ENCODE data around the gene SLC25A23.
"Not testable (repeated sequence)": the region's sequence is repeated elsewhere in the genome, so short reads cannot be mapped to it uniquely, and the experiment has no call there.

Gene SLC25A23

GRCh38 chr19:6459262-6460098 lies at the start of gene SLC25A23:
Gene SLC25A23 (minus strand): TSS chr19:6459792. CDS start chr19:6459628, 164 bp downstream.
- DNase-seq: peak; percentile 31

GRCh38 chr19:6508028-6508771 lies 48.6 kb upstream of the SLC25A23 start:
- not testable (repeated sequence) for DNase-seq

GRCh38 chr19:6503407-6504201 lies 44.0 kb upstream of the SLC25A23 start:
- no peak for DNase-seq

GRCh38 chr19:6501740-6502648 lies 42.4 kb upstream of the SLC25A23 start, which contains the start of gene TUBB4A:
Gene TUBB4A (minus strand): TSS chr19:6502309. CDS start chr19:6502212, 97 bp downstream.
- no peak for DNase-seq

GRCh38 chr19:6500837-6501739 lies 41.5 kb upstream of the SLC25A23 start:
- no peak for DNase-seq

- no peak for DNase-seq
Measured at GRCh38 chr19:6499052-6499790, 39.6 kb upstream of the SLC25A23 start.

GRCh38 chr19:6498294-6499036 lies 38.9 kb upstream of the SLC25A23 start:
- DNase-seq: no peak

GRCh38 chr19:6495947-6496346 lies 36.4 kb upstream of the SLC25A23 start:
- no peak for DNase-seq

GRCh38 chr19:6494438-6495036 lies 34.9 kb upstream of the SLC25A23 start:
- no peak for DNase-seq

- DNase-seq: no peak
Measured at GRCh38 chr19:6491802-6492592, 32.4 kb upstream of the SLC25A23 start.

- DNase-seq: no peak
Measured at GRCh38 chr19:6490134-6490533, 30.5 kb upstream of the SLC25A23 start.

GRCh38 chr19:6489278-6490061 lies 29.9 kb upstream of the SLC25A23 start:
- DNase-seq: no peak

GRCh38 chr19:6484831-6485230 lies 25.2 kb upstream of the SLC25A23 start:
- DNase-seq: no peak

GRCh38 chr19:6484230-6484629 lies 24.6 kb upstream of the SLC25A23 start:
- no peak for DNase-seq

- DNase-seq: no peak
Measured at GRCh38 chr19:6483235-6483634, 23.6 kb upstream of the SLC25A23 start.

GRCh38 chr19:6482343-6482686 lies 22.7 kb upstream of the SLC25A23 start:
- no peak for DNase-seq
